ENCODE data around the gene CLOCK.

GRCh38 chr4:55411621-55412020 is 135.1 kb downstream of the CLOCK start:
- TF ChIP-seq CTCF (conservative IDR thresholded peaks at IDR 0.05; ENCODE audit: low read length): no peak
- no peak for TF ChIP-seq EZH2phosphoT487 (IDR thresholded peaks at IDR 0.05; ENCODE audit: borderline replicate concordance, low read depth, low read length)

All from OCI-LY7 (cell line).